HG02759 (cell line): ENCODE results near the gene MAB21L2.

Source experiments
- ATAC-seq: cut with Tn5 transposase; IDR thresholded peaks from one replicate; pipeline ENCODE4 v1.9.1; 2021; ENCODE audit warnings: mild to moderate bottlenecking, moderate library complexity; ENCODE audit not compliant: unreplicated experiment

MAB21L2 gene

GRCh38 chr4:150599547-150599946 is 17.6 kb downstream of the MAB21L2 start:
- no peak for ATAC-seq

GRCh38 chr4:150600812-150601445 is 19.0 kb downstream of the MAB21L2 start:
- no peak for ATAC-seq

GRCh38 chr4:150609131-150609530 is 27.2 kb downstream of the MAB21L2 start:
- ATAC-seq: no peak

GRCh38 chr4:150619042-150619441 is 37.1 kb downstream of the MAB21L2 start:
- ATAC-seq: no peak

GRCh38 chr4:150624055-150624454 is 42.1 kb downstream of the MAB21L2 start:
- no peak for ATAC-seq

GRCh38 chr4:150625033-150625432 is 43.1 kb downstream of the MAB21L2 start:
- no peak for ATAC-seq

- ATAC-seq: no peak
These were observed 46.1 kb downstream of the MAB21L2 start for GRCh38 chr4:150628073-150628472.

- no peak for ATAC-seq
These were observed 50.7 kb downstream of the MAB21L2 start for GRCh38 chr4:150632639-150633038.
